Neural crest cell (in vitro differentiated cells): ENCODE measurements around the gene DLL4. TPM values are rescaled to one million over a fixed set of nuclear protein-coding genes. Genes with fewer than 3 reads are reported as not detected.

ENCODE experiments used
- DNase-seq: peaks from one replicate; pipeline ENCODE4 v3.0.0; 2021; ENCODE audit warnings: low read depth, mixed read lengths, low spot score
- H3K27ac Mint-ChIP-seq: one replicate; pipeline ENCODE4 v1.8.0; 2021; ENCODE audit warnings: mild to moderate bottlenecking, mixed read lengths; ENCODE audit not compliant: unreplicated experiment
- H3K27me3 Mint-ChIP-seq: 2 replicates; pipeline ENCODE4 v1.8.0; 2021; ENCODE audit warnings: low read depth, mild to moderate bottlenecking, mixed read lengths
- H3K36me3 Mint-ChIP-seq: 2 replicates; pipeline ENCODE4 v1.8.0; 2021; ENCODE audit warnings: low read depth, mild to moderate bottlenecking, mixed read lengths
- H3K4me1 Mint-ChIP-seq: 2 replicates; pipeline ENCODE4 v1.8.0; 2021; ENCODE audit warnings: mixed read lengths
- H3K4me3 Mint-ChIP-seq: one replicate; pipeline ENCODE4 v1.8.0; 2021; ENCODE audit warnings: mild to moderate bottlenecking, mixed read lengths
- H3K9me3 Mint-ChIP-seq: 2 replicates; pipeline ENCODE4 v1.8.0; 2021; ENCODE audit warnings: mixed read lengths
- total RNA-seq: library from RNA; stranded (reverse); gene quantifications from 2 replicates; pipeline ENCODE4 v1.2.1, GENCODE V29; 2021
- TF ChIP-seq, protein P1 (sequence below): fragments of 200-600 bp; sonication (generic); conservative IDR thresholded peaks from 2 replicates; pipeline ENCODE4 v1.5.0; 2021; ENCODE audit warnings: antibody characterized with exemption, mild to moderate bottlenecking

Gene DLL4
- total RNA-seq, 1 donor from 2014 or later = 1.7 TPM

GRCh38 chr15:40985541-40986330, 56.6 kb downstream of the DLL4 start:
- no peaks in the 10 kb centered on the region for H3K27me3 Mint-ChIP-seq
- no peaks in the 10 kb centered on the region for H3K4me1 Mint-ChIP-seq
- no peak overlapping the region for H3K4me3 Mint-ChIP-seq
- DNase-seq = no peak
- TF ChIP-seq, protein P1, sequence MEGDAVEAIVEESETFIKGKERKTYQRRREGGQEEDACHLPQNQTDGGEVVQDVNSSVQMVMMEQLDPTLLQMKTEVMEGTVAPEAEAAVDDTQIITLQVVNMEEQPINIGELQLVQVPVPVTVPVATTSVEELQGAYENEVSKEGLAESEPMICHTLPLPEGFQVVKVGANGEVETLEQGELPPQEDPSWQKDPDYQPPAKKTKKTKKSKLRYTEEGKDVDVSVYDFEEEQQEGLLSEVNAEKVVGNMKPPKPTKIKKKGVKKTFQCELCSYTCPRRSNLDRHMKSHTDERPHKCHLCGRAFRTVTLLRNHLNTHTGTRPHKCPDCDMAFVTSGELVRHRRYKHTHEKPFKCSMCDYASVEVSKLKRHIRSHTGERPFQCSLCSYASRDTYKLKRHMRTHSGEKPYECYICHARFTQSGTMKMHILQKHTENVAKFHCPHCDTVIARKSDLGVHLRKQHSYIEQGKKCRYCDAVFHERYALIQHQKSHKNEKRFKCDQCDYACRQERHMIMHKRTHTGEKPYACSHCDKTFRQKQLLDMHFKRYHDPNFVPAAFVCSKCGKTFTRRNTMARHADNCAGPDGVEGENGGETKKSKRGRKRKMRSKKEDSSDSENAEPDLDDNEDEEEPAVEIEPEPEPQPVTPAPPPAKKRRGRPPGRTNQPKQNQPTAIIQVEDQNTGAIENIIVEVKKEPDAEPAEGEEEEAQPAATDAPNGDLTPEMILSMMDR = no peak
- peaks cover 9% of the 10 kb centered on the region for H3K36me3 Mint-ChIP-seq
- no peak overlapping the region for H3K27ac Mint-ChIP-seq
- no peaks in the 10 kb centered on the region for H3K9me3 Mint-ChIP-seq

GRCh38 chr15:40986820-40987219, 57.7 kb downstream of the DLL4 start:
- no peak for DNase-seq
- Mint-ChIP-seq H3K4me3 (no peak overlapping the region), H3K36me3 (peaks cover 9% of the 10 kb centered on the region), H3K27ac (no peak overlapping the region), H3K9me3 (no peaks in the 10 kb centered on the region), H3K27me3 (no peaks in the 10 kb centered on the region), H3K4me1 (no peaks in the 10 kb centered on the region)
- TF ChIP-seq, protein P1 = no peak

DNA sequence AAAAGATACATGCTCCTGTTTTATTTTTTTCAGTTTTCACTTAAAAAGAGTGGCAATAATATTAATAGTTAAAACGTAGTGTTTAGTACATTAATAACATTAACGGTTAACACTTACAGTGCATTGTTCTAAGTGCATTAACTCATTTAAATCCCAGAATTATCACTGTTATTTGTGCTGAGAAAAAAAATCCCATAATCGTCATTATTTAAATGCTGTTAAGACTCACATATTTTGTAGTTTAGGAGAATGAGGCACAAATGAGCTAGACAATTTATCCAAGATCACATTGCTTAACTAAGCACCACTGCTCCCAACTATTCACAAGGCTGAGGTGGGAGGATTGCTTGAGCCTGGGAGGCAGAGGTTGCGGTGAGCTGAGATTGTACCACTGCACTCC, 59.0 kb downstream of the DLL4 start:
- H3K36me3 Mint-ChIP-seq = peaks cover 9% of the 10 kb centered on the region
- H3K4me1 Mint-ChIP-seq = no peaks in the 10 kb centered on the region
- no peak overlapping the region for H3K4me3 Mint-ChIP-seq

More for the DNA sequence above, 59.0 kb downstream of the DLL4 start:
- H3K27me3 Mint-ChIP-seq = no peaks in the 10 kb centered on the region
- no peak for DNase-seq
- TF ChIP-seq, protein P1 = no peak
- H3K27ac Mint-ChIP-seq = no peak overlapping the region
- no peaks in the 10 kb centered on the region for H3K9me3 Mint-ChIP-seq

Other genes starting within 250 kb of the DLL4 start
- 28.9 and 29.2 TPM in 2 replicates for gene RAD51, start 234.2 kb upstream of the DLL4 start, total RNA-seq
- 30.7 and 32.2 TPM in 2 replicates for gene RMDN3, start 174.1 kb upstream of the DLL4 start, total RNA-seq
- 9.1 and 9.9 TPM in 2 replicates for gene GCHFR, start 165.3 kb upstream of the DLL4 start, total RNA-seq
- gene C15orf62, start 159.4 kb upstream of the DLL4 start, total RNA-seq = 0.44 and 0.61 TPM in 2 replicates
- 24.2 and 25.5 TPM in 2 replicates for gene ZFYVE19, start 122.3 kb upstream of the DLL4 start, total RNA-seq
- 39.3 and 44.5 TPM in 2 replicates for gene DNAJC17, start 121.9 kb upstream of the DLL4 start, total RNA-seq
- gene PPP1R14D, start 100.6 kb upstream of the DLL4 start, total RNA-seq = not detected in 2 replicates
- 1.0 and 1.3 TPM in 2 replicates for gene SPINT1, start 85.3 kb upstream of the DLL4 start, total RNA-seq
- 0.80 and 1.0 TPM in 2 replicates for gene RHOV, start 55.1 kb upstream of the DLL4 start, total RNA-seq
- gene VPS18, start 34.9 kb upstream of the DLL4 start, total RNA-seq = 26.9 and 28.2 TPM in 2 replicates
- gene CHAC1, start 24.1 kb downstream of the DLL4 start, total RNA-seq = 6.7 and 6.8 TPM in 2 replicates
- 18.5 and 20.2 TPM in 2 replicates for gene INO80, start 186.9 kb downstream of the DLL4 start, total RNA-seq